ENCODE results near the gene GRID2.

GRID2 gene

GRCh38 chr4:93772858-93773257 is 1469.1 kb downstream of the GRID2 start:
- no peak for DNase-seq

GRCh38 chr4:93775551-93775950 is 1471.8 kb downstream of the GRID2 start:
- DNase-seq: no peak

- no peak for DNase-seq
These were observed 1472.8 kb downstream of the GRID2 start for GRCh38 chr4:93776386-93777080.

- DNase-seq: no peak
These were observed 1473.3 kb downstream of the GRID2 start for GRCh38 chr4:93777081-93777460.

- DNase-seq: no peak
These were observed 1475.5 kb downstream of the GRID2 start for GRCh38 chr4:93779228-93779627.

- no peak for DNase-seq
These were observed 1476.3 kb downstream of the GRID2 start for GRCh38 chr4:93780080-93780479.

GRCh38 chr4:93781198-93781597 is 1477.4 kb downstream of the GRID2 start:
- no peak for DNase-seq

- DNase-seq: no peak
These were observed 1482.4 kb downstream of the GRID2 start for GRCh38 chr4:93786149-93786548.

- DNase-seq: peak; percentile 49
These were observed 1484.9 kb downstream of the GRID2 start for GRCh38 chr4:93788712-93789111.

- peak; percentile 83 for DNase-seq
These were observed 1487.9 kb downstream of the GRID2 start for GRCh38 chr4:93791570-93792195.

- no peak for DNase-seq
These were observed 1498.3 kb downstream of the GRID2 start for GRCh38 chr4:93802045-93802444.

GRCh38 chr4:93809773-93810172 is 1506.0 kb downstream of the GRID2 start:
- no peak for DNase-seq

GRCh38 chr4:93810340-93810992 is 1506.7 kb downstream of the GRID2 start:
- DNase-seq: no peak

- no peak for DNase-seq
These were observed 1509.3 kb downstream of the GRID2 start for GRCh38 chr4:93813092-93813491.

GRCh38 chr4:93814141-93814540 is 1510.4 kb downstream of the GRID2 start:
- DNase-seq: no peak

GRCh38 chr4:93814722-93815121 is 1511.0 kb downstream of the GRID2 start:
- peak; percentile 90 for DNase-seq
